Calu3 (cell line): Measurements from ENCODE around the gene TAF11. TPM values are rescaled to one million over a fixed set of nuclear protein-coding genes. Genes with fewer than 3 reads are reported as not detected.
"Not testable (repeated sequence)": the region's sequence is repeated elsewhere in the genome, so short reads cannot be mapped to it uniquely, and the experiment has no call there.

ENCODE experiments used
- Bru-seq: library from RNA; stranded (reverse); fragments of 400-500 nt; gene quantifications from one replicate; lab custom pipeline; 2021; lab: Mats Ljungman, UMichigan
- BruChase-seq, 2 experiments: library from RNA; stranded (reverse); fragments of 400-500 nt; gene quantifications; one replicate each; lab custom pipeline; 2021; lab: Mats Ljungman, UMichigan
- BruUV-seq: library from RNA; stranded (reverse); fragments of 400-500 nt; replicated peaks from 2 replicates; lab custom pipeline; 2021; lab: Mats Ljungman, UMichigan
- CTCF ChIA-PET: fragments of 300-600 bp; sonication (Branson Sonifier 250); formaldehyde crosslinking; loops from one replicate; lab custom pipeline; 2022; ENCODE audit warnings: antibody characterized with exemption; lab: Charles Lee
- DNase-seq: peaks from one replicate; pipeline ENCODE4 v3.0.0; 2022
- H3K27ac Mint-ChIP-seq: one replicate; pipeline ENCODE4 v1.8.0; 2022; ENCODE audit warnings: mixed read lengths; ENCODE audit not compliant: unreplicated experiment
- H3K27me3 Mint-ChIP-seq: one replicate; pipeline ENCODE4 v1.8.0; 2022; ENCODE audit warnings: mixed read lengths; ENCODE audit not compliant: unreplicated experiment
- H3K36me3 Mint-ChIP-seq: one replicate; pipeline ENCODE4 v1.8.0; 2022; ENCODE audit warnings: mild to moderate bottlenecking, moderate library complexity, mixed read lengths; ENCODE audit not compliant: insufficient read depth, unreplicated experiment
- H3K4me1 Mint-ChIP-seq: one replicate; pipeline ENCODE4 v1.8.0; 2022; ENCODE audit warnings: mild to moderate bottlenecking, low read depth, mixed read lengths; ENCODE audit not compliant: unreplicated experiment
- H3K4me3 Mint-ChIP-seq: one replicate; pipeline ENCODE4 v1.8.0; 2022; ENCODE audit warnings: mild to moderate bottlenecking, low read depth, moderate library complexity, mixed read lengths; ENCODE audit not compliant: unreplicated experiment
- H3K9me3 Mint-ChIP-seq: one replicate; pipeline ENCODE4 v1.8.0; 2022; ENCODE audit warnings: low read depth, mixed read lengths; ENCODE audit not compliant: unreplicated experiment
- CTCF ChIP-seq: fragments of 200-600 bp; IDR thresholded peaks from one replicate; pipeline ENCODE4 v1.8.0; 2022; ENCODE audit warnings: antibody characterized with exemption; ENCODE audit not compliant: unreplicated experiment
- intact Hi-C: fragments of 100-400 bp; cut with micrococcal nuclease; formaldehyde crosslinking; loops from one replicate; pipeline ENCODE4 v1.10.0; 2022; ENCODE audit not compliant: unreplicated experiment
- long read RNA-seq: library from polyadenylated mRNA; stranded (forward); transcript quantifications from one replicate; pipeline ENCODE4 v2.0.0, GENCODE V29; 2022
- total RNA-seq: library from RNA; stranded (reverse); gene quantifications from 2 replicates; pipeline ENCODE4 v1.2.3, GENCODE V29; 2022

The TAF11 gene
- 42.9 and 44.3 TPM in 2 replicates for total RNA-seq
- percentile 95 among the genes with signal in this experiment for Bru-seq, nascent RNA
- percentile 90 among the genes with signal in this experiment for BruChase-seq, experiment 1, labeled RNA remaining after a 6-hour chase
- BruChase-seq, experiment 2, labeled RNA remaining after a 2-hour chase: percentile 96 among the genes with signal in this experiment
- long read RNA-seq, transcript TAF11-201 (5 exons, 1,580 nt): major isoform, 83 of 101 reads
- long read RNA-seq, partial matches to known transcripts: 7 of 101 reads
- long read RNA-seq, other reads (novel, unspliced or antisense): 10 of 101 reads

- no peak for TF ChIP-seq CTCF
- CTCF ChIA-PET: interaction anchor here (0.6 to 2.9 kb wide), 15 partner anchors 8 to 473 kb away, joined by 3 to 9 read pairs (median 4); partner anchors contain the start of gene ZNF76
- peak within 1 kb of the TSS; percentile 99 for H3K4me3 Mint-ChIP-seq
- BruUV-seq: TSS peak; percentile 60
- H3K4me1 Mint-ChIP-seq: peaks cover 35% of the 10 kb centered on the region
- peaks cover 51% of the 10 kb centered on the region for H3K36me3 Mint-ChIP-seq
- DNase-seq: peak; percentile 97
- peak within 1 kb of the TSS; percentile 96 for H3K27ac Mint-ChIP-seq
- peaks cover 2% of the 10 kb centered on the region for H3K9me3 Mint-ChIP-seq
- no peaks in the 10 kb centered on the region for H3K27me3 Mint-ChIP-seq
- intact Hi-C loops: loop anchor here (5.0 to 10.0 kb wide), 3 partner anchors 64 to 257 kb away; partner anchors contain the start of genes SNRPC and TCP11
These were observed at the start of gene TAF11 for GRCh38 chr6:34887753-34888513. TSS of gene TAF11 (minus strand) at chr6:34888042. CDS start at chr6:34887957, 85 bp downstream.

GRCh38 chr6:34934516-34934915, 46.7 kb upstream of the TAF11 start:
- Mint-ChIP-seq H3K36me3 (no peaks in the 10 kb centered on the region), H3K4me3 (no peak overlapping the region), H3K27ac (no peak overlapping the region), H3K4me1 (peaks cover 17% of the 10 kb centered on the region), H3K9me3 (no peaks in the 10 kb centered on the region), H3K27me3 (no peaks in the 10 kb centered on the region)
- no peak for TF ChIP-seq CTCF
- no TSS peak for BruUV-seq
- intact Hi-C loops: no loop called here
- CTCF ChIA-PET: no interaction called here
- DNase-seq: peak; percentile 17

GRCh38 chr6:34932202-34932601, 44.4 kb upstream of the TAF11 start:
- H3K9me3 Mint-ChIP-seq, DNase-seq, H3K27ac Mint-ChIP-seq, H3K4me3 Mint-ChIP-seq, intact Hi-C loops, CTCF ChIA-PET, H3K27me3 Mint-ChIP-seq, H3K36me3 Mint-ChIP-seq, BruUV-seq: not testable (repeated sequence)
- peaks cover 22% of the 10 kb centered on the region for H3K4me1 Mint-ChIP-seq

- Mint-ChIP-seq H3K36me3 (no peaks in the 10 kb centered on the region), H3K27me3 (no peaks in the 10 kb centered on the region), H3K4me1 (peaks cover 36% of the 10 kb centered on the region), H3K4me3 (no peak overlapping the region), H3K27ac (no peak overlapping the region), H3K9me3 (no peaks in the 10 kb centered on the region)
- BruUV-seq: no TSS peak
- TF ChIP-seq CTCF: no peak
- no peak for DNase-seq
- intact Hi-C loops: no loop called here
- CTCF ChIA-PET: interaction anchor here (0.9 kb wide), 1 partner anchor 198 kb away, joined by 3 read pairs; no protein-coding TSS in a partner anchor
These were observed 42.4 kb upstream of the TAF11 start for GRCh38 chr6:34930221-34930620.
